Spleen (tissue), 7 donors: ENCODE measurements around the gene CPED1.

Experiments used
- CTCF ChIP-seq, 11 experiments: fragments of 200-600 bp in 7 of 11; fragments of 450-650 bp in 4 of 11; sonication (generic) in 4 of 11; IDR thresholded peaks in 8 of 11; conservative IDR thresholded peaks in 3 of 11; 1 replicate in 7 of 11; 2 replicates in 4 of 11; pipeline versions ENCODE4 v1.4.0 to v1.8.0; 2016 to 2021; ENCODE audit warnings: antibody characterized with exemption in 11 of 11, inconsistent platforms in 4 of 11, mild to moderate bottlenecking in 1 of 11
- POLR2A ChIP-seq, 3 donors: fragments of 450-650 bp; IDR thresholded peaks; one replicate each; pipeline ENCODE4 v1.5.1; 2017; ENCODE audit warnings: antibody characterized with exemption in 3 of 3, mild to moderate bottlenecking in 1 of 3
- POLR2AphosphoS5 ChIP-seq, 3 donors: sonication (generic); formaldehyde crosslinking; IDR thresholded peaks; one replicate each; pipeline ENCODE4 v1.5.1; 2017; ENCODE audit warnings: antibody characterized with exemption in 3 of 3
- donor health status: DM: no; HTN: no; CAD: no; lungs with moderate emphysema.
- donor health status: DM: no; HTN: no; CAD: no.
- donor health status: DM: no; HTN: no; CAD: no.

- TF ChIP-seq POLR2AphosphoS5 (IDR thresholded peaks at IDR 0.05) (no peak), POLR2A (IDR thresholded peaks at IDR 0.05) (no peak), CTCF (IDR thresholded peaks at IDR 0.05 in 8 of 11, conservative IDR thresholded peaks at IDR 0.05 in 3 of 11) (no peak)
Measured at GRCh38 chr7:121276313-121276712, 287.8 kb downstream of the CPED1 start.
